Measurements from ENCODE around the gene TUBE1. TPM values are rescaled to one million over a fixed set of nuclear protein-coding genes. Genes with fewer than 3 reads are reported as not detected.
"Not testable (repeated sequence)": the region's sequence is repeated elsewhere in the genome, so short reads cannot be mapped to it uniquely, and the experiment has no call there.

TUBE1 gene, protein sequence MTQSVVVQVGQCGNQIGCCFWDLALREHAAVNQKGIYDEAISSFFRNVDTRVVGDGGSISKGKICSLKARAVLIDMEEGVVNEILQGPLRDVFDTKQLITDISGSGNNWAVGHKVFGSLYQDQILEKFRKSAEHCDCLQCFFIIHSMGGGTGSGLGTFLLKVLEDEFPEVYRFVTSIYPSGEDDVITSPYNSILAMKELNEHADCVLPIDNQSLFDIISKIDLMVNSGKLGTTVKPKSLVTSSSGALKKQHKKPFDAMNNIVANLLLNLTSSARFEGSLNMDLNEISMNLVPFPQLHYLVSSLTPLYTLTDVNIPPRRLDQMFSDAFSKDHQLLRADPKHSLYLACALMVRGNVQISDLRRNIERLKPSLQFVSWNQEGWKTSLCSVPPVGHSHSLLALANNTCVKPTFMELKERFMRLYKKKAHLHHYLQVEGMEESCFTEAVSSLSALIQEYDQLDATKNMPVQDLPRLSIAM
- polyA plus RNA-seq (2012; ENCODE audit: insufficient read depth, insufficient read length), result 37.1 TPM

DNA sequence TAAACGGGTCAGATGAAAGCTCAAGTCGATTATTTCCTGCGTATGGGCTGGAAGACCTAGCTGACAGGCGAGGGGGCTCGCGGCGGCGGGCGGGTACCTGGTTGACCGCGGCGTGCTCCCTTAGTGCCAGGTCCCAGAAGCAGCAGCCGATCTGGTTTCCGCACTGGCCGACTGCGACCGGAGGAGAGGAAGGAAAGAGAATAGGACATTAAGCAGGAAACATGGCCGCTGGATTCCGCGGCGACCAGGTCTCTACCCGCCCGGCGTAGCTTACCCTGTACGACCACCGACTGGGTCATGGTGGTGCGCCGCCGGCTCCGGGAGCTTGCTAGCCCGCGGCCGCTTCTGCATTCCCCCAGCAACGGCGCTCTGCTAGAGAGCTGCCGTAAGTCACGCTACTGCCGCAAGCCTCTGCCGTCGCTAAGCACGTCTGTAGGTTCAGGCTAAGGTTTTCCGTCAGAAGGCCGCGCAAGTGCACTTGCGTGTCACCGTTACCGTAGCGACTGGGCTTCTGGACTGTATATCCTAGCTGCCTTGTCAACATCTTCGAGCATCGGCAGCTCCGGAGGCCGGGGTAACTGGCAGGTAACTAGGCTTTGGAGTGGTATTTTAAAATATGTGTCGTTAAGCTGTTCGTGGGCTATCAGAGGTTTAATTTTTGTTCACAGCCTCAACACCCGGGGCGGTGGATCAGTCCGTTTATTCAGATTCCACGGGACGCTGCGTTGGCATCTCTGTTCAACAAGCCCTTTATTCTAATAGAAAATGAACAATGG, at the start of gene TUBE1, which contains the start of gene FAM229B:
Gene TUBE1 (minus strand): TSS at position 347 of the 776 bp plus-strand sequence. CDS start 48 bp downstream, at position 299.
Gene FAM229B (plus strand): TSS at position 456 of the 776 bp plus-strand sequence. CDS start 11,693 bp downstream, outside the sequence.
- peak within 1 kb of the TSS; percentile 87 for H3K4me3 ChIP-seq (ENCODE audit: low read length)

DNA sequence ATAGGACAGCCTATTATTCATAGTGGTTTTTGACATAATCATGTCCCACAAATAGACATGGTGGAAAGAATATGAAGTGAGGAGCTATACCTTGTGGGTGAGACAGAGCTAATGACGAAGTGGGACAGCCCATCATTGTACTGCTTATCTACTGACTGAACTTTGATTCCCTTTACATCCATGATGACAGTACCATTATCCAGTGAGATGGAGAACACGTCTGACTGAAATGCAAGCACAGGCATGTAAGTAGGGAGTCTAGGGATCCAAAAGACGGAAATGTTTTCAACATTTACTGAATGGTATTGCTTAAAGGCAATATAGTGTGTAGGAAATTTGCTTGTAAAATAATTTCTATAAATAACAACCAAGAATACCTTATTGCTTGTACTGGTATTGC, 43.6 kb upstream of the TUBE1 start:
- H3K4me3 ChIP-seq (ENCODE audit: low read length), result no peak overlapping the region
- DNase-seq (ENCODE audit: low read depth, low spot score), result no peak

More for the DNA sequence above, at the start of gene TUBE1, which contains the start of gene FAM229B:
- DNase-seq (ENCODE audit: low read depth, low spot score), result peak; percentile 95

- DNase-seq (ENCODE audit: low read depth, low spot score), result no peak
- no peak overlapping the region for H3K4me3 ChIP-seq (ENCODE audit: low read length)
These were observed 40.9 kb upstream of the TUBE1 start for GRCh38 chr6:112128208-112128607.

- no peak overlapping the region for H3K4me3 ChIP-seq (ENCODE audit: low read length)
- DNase-seq (ENCODE audit: low read depth, low spot score), result no peak
These were observed 36.7 kb upstream of the TUBE1 start for GRCh38 chr6:112123982-112124381.

DNA sequence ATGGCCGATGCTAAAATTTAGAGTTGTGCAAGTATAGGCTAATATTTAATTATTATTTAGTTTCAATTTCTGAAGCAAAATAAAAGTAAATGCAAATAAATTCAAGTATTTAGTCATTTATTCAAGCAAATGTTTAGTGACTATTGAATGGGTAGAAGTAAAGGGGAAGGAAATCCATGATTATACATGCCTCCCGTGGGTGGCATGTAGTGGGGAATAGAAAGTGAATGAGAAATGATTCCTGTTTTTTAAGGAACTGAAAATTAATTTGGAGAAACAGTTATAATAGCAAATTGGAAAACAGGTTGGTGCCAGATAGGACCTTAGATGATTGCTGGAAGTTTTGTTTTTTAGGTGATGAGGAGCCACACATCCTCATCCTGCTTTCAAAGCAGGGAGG, 35.5 kb upstream of the TUBE1 start:
- H3K4me3 ChIP-seq (ENCODE audit: low read length), result no peak overlapping the region
- no peak for DNase-seq (ENCODE audit: low read depth, low spot score)

DNA sequence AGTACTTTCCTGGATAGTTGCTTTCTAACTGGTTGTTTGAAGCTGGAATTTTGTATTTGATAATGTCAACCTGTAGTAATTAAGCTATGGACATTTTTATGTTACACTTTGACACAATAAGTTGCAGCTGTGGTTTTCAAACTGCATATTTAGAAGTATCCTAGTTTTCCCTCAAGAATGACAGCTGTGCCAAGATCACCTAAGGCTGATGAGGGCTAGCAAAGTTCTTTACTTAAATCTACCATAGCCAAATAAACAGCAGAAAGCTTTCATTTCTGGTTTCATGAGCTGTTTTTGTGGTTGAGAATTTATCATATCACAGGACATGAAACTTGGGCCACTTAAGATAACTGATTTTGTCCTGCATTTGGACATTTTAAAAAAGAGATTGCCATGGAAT, 30.8 kb upstream of the TUBE1 start:
- H3K4me3 ChIP-seq (ENCODE audit: low read length), result no peak overlapping the region
- DNase-seq (ENCODE audit: low read depth, low spot score), result no peak

GRCh38 chr6:112117554-112117953, 30.3 kb upstream of the TUBE1 start:
- DNase-seq (ENCODE audit: low read depth, low spot score), result no peak
- H3K4me3 ChIP-seq (ENCODE audit: low read length), result no peak overlapping the region

- no peak overlapping the region for H3K4me3 ChIP-seq (ENCODE audit: low read length)
- DNase-seq (ENCODE audit: low read depth, low spot score), result no peak
These were observed 28.9 kb upstream of the TUBE1 start for GRCh38 chr6:112116221-112116620.

- no peak overlapping the region for H3K4me3 ChIP-seq (ENCODE audit: low read length)
- no peak for DNase-seq (ENCODE audit: low read depth, low spot score)
These were observed 27.4 kb upstream of the TUBE1 start for GRCh38 chr6:112114577-112115223.

- H3K4me3 ChIP-seq (ENCODE audit: low read length), result no peak overlapping the region
- DNase-seq (ENCODE audit: low read depth, low spot score), result no peak
These were observed 26.6 kb upstream of the TUBE1 start for GRCh38 chr6:112113918-112114317.

- DNase-seq (ENCODE audit: low read depth, low spot score), result no peak
- H3K4me3 ChIP-seq (ENCODE audit: low read length), result no peak overlapping the region
These were observed 26.1 kb upstream of the TUBE1 start for GRCh38 chr6:112113431-112113830.

- no peak overlapping the region for H3K4me3 ChIP-seq (ENCODE audit: low read length)
These were observed 22.0 kb upstream of the TUBE1 start for GRCh38 chr6:112109262-112109661.

DNA sequence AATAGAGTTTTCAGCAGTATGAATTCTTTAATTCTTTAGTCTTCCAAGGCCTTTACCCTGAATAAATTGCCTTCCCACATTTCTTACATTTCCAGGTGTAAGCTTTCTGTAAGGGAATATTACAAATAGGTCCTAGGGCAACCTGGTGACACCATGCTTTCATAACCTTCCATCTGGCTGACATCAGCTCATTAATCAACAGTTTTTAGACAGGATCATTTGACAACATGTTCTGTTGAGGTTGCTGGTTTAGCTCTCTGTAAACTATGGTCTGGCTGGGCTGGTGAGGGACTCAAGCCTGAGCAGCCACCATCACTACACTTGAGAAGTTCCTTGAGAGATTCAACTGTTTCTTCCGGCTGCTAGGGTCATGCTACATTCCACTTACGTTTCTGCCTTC, 19.3 kb upstream of the TUBE1 start:
- no peak for DNase-seq (ENCODE audit: low read depth, low spot score)

More at GRCh38 chr6:112109262-112109661, 22.0 kb upstream of the TUBE1 start:
- no peak for DNase-seq (ENCODE audit: low read depth, low spot score)

DNA sequence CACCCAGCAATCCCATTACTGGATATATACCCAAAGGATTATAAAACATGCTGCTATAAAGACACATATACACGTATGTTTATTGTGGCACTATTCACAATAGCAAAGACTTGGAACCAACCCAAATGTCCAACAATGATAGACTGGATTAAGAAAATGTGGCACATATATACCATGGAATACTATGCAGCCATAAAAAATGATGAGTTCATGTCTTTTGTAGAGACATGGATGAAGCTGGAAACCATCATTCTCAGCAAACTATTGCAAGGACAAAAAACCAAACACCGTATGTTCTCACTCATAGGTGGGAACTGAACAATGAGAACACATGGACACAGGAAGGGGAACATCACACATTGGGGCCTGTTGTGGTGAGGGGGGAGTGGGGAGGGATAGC, 18.7 kb upstream of the TUBE1 start:
- DNase-seq (ENCODE audit: low read depth, low spot score); H3K4me3 ChIP-seq (ENCODE audit: low read length): not testable (repeated sequence)

More for the DNA sequence above, 19.3 kb upstream of the TUBE1 start:
- H3K4me3 ChIP-seq (ENCODE audit: low read length), result no peak overlapping the region

DNA sequence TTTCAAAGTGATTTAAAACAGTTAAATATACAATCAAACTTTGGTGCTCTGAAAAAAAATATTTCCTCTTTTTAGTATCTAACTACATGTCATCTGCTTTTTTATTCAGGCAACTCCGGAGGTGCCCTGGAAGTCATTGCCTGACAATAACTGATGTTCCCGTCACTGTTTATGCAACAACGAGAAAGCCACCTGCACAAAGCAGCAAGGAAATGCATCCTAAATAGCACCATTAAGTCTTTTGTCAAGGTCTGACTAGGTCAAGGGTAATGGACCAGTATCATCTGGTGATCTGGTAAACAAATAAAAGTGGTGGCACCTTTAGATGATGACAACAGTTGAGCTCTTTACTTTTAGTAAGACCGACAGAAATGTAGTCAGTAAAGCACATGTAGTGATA, 13.3 kb upstream of the TUBE1 start:
- DNase-seq (ENCODE audit: low read depth, low spot score), result no peak
- no peak overlapping the region for H3K4me3 ChIP-seq (ENCODE audit: low read length)

DNA sequence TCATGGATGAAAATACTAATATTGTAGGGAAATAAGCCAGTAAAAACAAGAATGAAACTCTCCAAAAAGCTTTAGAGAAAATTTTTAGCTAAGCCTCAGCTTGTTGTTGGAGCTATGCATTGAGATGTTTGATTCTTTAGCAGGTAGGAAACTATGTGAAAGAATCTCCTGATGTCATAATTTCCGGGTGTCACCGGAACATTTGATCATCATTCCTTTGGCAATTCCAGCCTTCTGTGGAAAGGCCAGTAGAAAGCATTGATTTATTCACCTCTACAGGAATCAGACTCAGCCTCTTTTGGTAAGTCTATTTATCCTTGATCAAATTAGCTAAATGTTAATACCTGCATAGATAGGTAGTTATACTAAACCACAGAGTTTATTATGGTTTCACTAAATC, 9.6 kb upstream of the TUBE1 start:
- DNase-seq (ENCODE audit: low read depth, low spot score), result no peak
- no peak overlapping the region for H3K4me3 ChIP-seq (ENCODE audit: low read length)

- peak; percentile 1 for DNase-seq (ENCODE audit: low read depth, low spot score)
- peak overlapping the region; percentile 87 for H3K4me3 ChIP-seq (ENCODE audit: low read length)
These were observed 634 bp upstream of the TUBE1 start for GRCh38 chr6:112087916-112088315.

DNA sequence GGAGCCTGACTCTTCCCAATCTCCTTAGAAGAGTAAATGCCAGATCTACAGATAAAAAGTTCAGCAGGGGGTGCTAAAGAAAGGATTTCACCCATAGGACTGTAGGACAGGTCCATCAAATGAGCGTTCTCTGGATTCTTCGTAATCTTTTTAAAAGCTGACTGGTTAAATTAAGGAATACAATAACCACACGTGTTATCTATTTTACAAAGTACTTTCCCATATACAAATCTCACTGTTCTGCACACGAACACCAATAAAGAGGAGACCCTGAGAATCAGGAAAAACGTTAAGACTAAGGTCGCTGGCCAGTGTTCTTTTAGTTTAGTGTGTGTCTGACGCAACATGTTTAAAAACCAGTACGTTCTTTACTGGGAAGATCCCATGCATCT, 542 bp downstream of the TUBE1 start:
- peak overlapping the region; percentile 87 for H3K4me3 ChIP-seq (ENCODE audit: low read length)
- DNase-seq (ENCODE audit: low read depth, low spot score), result peak; percentile 16

DNA sequence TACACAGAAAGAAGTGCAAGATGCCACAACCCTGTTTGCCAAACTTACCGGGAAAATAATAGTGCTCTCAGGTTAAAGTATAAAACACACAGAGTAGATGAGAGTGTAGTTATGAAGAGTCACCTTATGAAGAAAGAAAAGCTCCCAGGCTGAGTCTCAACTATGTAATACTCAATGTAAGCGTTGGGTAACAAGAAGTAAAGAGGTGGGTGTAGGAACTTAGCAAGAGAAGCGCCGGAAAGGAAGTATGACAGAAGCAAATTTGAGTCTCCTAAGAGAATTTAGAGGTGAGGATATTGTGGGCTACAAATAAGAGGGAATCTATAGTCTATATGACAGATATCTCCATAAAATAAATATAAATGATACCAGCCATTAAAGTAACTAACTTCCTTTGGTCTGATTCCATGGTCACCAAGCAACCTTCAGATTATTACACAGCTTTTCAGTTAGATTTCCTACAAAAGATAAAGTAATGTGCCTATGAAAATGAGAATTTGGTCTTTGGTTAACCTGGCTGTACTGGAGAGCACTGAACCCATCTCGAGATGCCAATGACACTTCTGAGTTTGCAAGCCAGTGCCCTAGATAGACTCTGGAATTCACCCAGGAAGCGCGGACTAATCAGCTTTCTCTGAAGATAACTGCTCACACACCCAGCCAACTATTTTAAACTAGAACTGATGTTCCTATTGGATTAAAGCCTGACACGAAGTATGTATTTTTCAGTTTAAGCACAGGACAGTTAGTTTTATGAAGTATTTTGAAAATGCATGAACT, 1.8 kb downstream of the TUBE1 start:
- DNase-seq (ENCODE audit: low read depth, low spot score), result no peak
- no peak overlapping the region for H3K4me3 ChIP-seq (ENCODE audit: low read length)

All from Jurkat, Clone E6-1 (cell line).